K562 (cell line): Measurements from ENCODE around the gene MCL1. TPM values are rescaled to one million over a fixed set of nuclear protein-coding genes. Genes with fewer than 3 reads are reported as not detected.

Experiments
- ATAC-seq: fragments of 200-7000 bp; cut with Tn5 transposase; 3 replicates; pipeline ENCODE4 v1.9.1; 2020; ENCODE audit warnings: moderate library complexity
- BruUV-seq: library from RNA; stranded (reverse); fragments of 400-500 nt; replicated peaks from 2 replicates; lab custom pipeline; 2021; lab: Mats Ljungman, UMichigan
- CTCF ChIA-PET: fragments of 300-600 bp; formaldehyde crosslinking; extraction: SDS; loops from one replicate; lab custom pipeline; 2021; ENCODE audit warnings: low intra/inter-chr PET ratio; lab: Yijun Ruan, JAX
- POLR2A ChIA-PET: fragments of 300-600, 350-650 bp; sonication (Branson Sonifier 250); formaldehyde crosslinking; extraction: SDS; loops from one replicate; lab custom pipeline; 2021; ENCODE audit warnings: antibody characterized with exemption, inconsistent platforms; lab: Yijun Ruan, JAX
- DNase-seq, 4 experiments: peaks; one replicate each; pipeline versions ENCODE4 v3.0.0 to v3.0.0-alpha.2; 2011 to 2018; ENCODE audit warnings: low spot score in 3 of 4, mixed read lengths in 3 of 4; ENCODE audit errors: extremely low read depth in 1 of 4
- FAIRE-seq: peaks from 2 replicates; lab custom pipeline; 2011; peaks lifted over from hg19 to GRCh38; lab: Jason Lieb, UNC
- H2AFZ ChIP-seq: 2 replicates; pipeline ENCODE4 v1.6.0; 2011; ENCODE audit warnings: low read depth, low read length, control low read depth, inconsistent platforms
- H3K27ac ChIP-seq: fragments of 200-600 bp; 3 replicates; pipeline ENCODE4 v1.8.0; 2011; ENCODE audit warnings: low read depth, mild to moderate bottlenecking, control low read depth, inconsistent platforms, low read length, moderate library complexity, mixed read lengths; ENCODE audit errors: extremely low read depth
- H3K27me3 ChIP-seq, 2 experiments: fragments of 300-600 bp in 1 of 2; 2 replicates in 1 of 2; 3 replicates in 1 of 2; pipeline versions ENCODE4 v1.6.0 to v1.8.0; 2011; ENCODE audit warnings: inconsistent platforms in 2 of 2, low read length in 2 of 2, mild to moderate bottlenecking in 1 of 2, mixed read lengths in 1 of 2, moderate library complexity in 1 of 2; ENCODE audit not compliant: control insufficient read depth in 2 of 2, insufficient read depth in 2 of 2
- H3K36me3 ChIP-seq: fragments of 300-600 bp; 3 replicates; pipeline ENCODE4 v1.8.0; 2011; ENCODE audit warnings: mild to moderate bottlenecking, low read length, inconsistent platforms; ENCODE audit not compliant: control insufficient read depth, insufficient read depth
- H3K4me1 ChIP-seq, 2 experiments: fragments of 200-600 bp in 1 of 2; replicated peaks in 1 of 2; 2 replicates in 1 of 2; 3 replicates in 1 of 2; pipeline versions ENCODE4 v1.5.1 to v1.8.0; 2011; ENCODE audit warnings: inconsistent platforms in 2 of 2, low read length in 2 of 2, mild to moderate bottlenecking in 1 of 2, mixed read lengths in 1 of 2, moderate library complexity in 1 of 2; ENCODE audit not compliant: control insufficient read depth in 2 of 2, insufficient read depth in 2 of 2
- H3K4me2 ChIP-seq: 2 replicates; pipeline ENCODE4 v1.6.1; 2011; ENCODE audit warnings: low read length, control low read depth, inconsistent platforms, mixed read lengths; ENCODE audit not compliant: insufficient read depth
- H3K4me3 ChIP-seq: fragments of 200-600 bp; sonication (generic), shearing (Covaris generic); 2 replicates; pipeline ENCODE4 v1.5.1; 2016; ENCODE audit warnings: control low read depth, inconsistent platforms
- H3K79me2 ChIP-seq: fragments of 200-600 bp; 3 replicates; pipeline ENCODE4 v1.8.0; 2011; ENCODE audit warnings: low read length, inconsistent platforms; ENCODE audit not compliant: control insufficient read depth, insufficient read depth
- H3K9ac ChIP-seq, 2 experiments: 2 replicates each; pipeline versions ENCODE4 v1.6.0 to v1.6.1; 2011; ENCODE audit warnings: low read depth in 2 of 2, low read length in 2 of 2, control low read depth in 1 of 2, inconsistent platforms in 1 of 2, mild to moderate bottlenecking in 1 of 2, mixed read lengths in 1 of 2; ENCODE audit not compliant: insufficient read depth in 1 of 2
- H3K9me1 ChIP-seq: one replicate; pipeline ENCODE4 v1.6.0; 2011; ENCODE audit warnings: inconsistent platforms, mild to moderate bottlenecking, low read length, moderate library complexity; ENCODE audit not compliant: control insufficient read depth, insufficient read depth
- H3K9me3 ChIP-seq: replicated peaks from 2 replicates; pipeline ENCODE4 v1.5.1; 2011; ENCODE audit warnings: low read depth, low read length, inconsistent platforms; ENCODE audit not compliant: control insufficient read depth, insufficient read depth
- H4K20me1 ChIP-seq: replicated peaks from 2 replicates; pipeline ENCODE4 v1.6.1; 2011; ENCODE audit warnings: low read length, inconsistent platforms, mixed read lengths; ENCODE audit not compliant: control insufficient read depth, insufficient read depth
- CXXC5 ChIP-seq: fragments of 250-450 bp; sonication (Bioruptor Pico); IDR thresholded peaks from 2 replicates; pipeline ENCODE4 v1.8.0; 2022; ENCODE audit warnings: inconsistent platforms, mild to moderate bottlenecking, moderate library complexity
- MLLT1 ChIP-seq, 2 experiments: fragments of 450-650 bp; IDR thresholded peaks; 2 replicates each; pipeline ENCODE4 v1.6.1; 2016
- PTRF ChIP-seq: fragments of 450-650 bp; IDR thresholded peaks from 2 replicates; pipeline ENCODE4 v1.6.1; 2016; ENCODE audit warnings: mild to moderate bottlenecking, missing genetic modification characterization, missing compliant biosample characterization
- SETDB1 ChIP-seq: IDR thresholded peaks from one replicate; pipeline ENCODE4 v1.6.1; 2012; ENCODE audit warnings: low read length, control low read depth, inconsistent platforms
- SUPT5H ChIP-seq: fragments of 450-650 bp; IDR thresholded peaks from 2 replicates; pipeline ENCODE4 v1.6.1; 2016
- ZBTB11 ChIP-seq, 3 experiments: fragments of 200-800 bp in 1 of 3; fragments of 250-450 bp in 1 of 3; fragments of 450-650 bp in 1 of 3; sonication (Bioruptor Pico) in 1 of 3; sonication (Bioruptor generic) in 1 of 3; formaldehyde crosslinking in 1 of 3; IDR thresholded peaks; 2 replicates each; pipeline versions ENCODE4 v1.6.1 to v1.8.0; 2016 to 2022; ENCODE audit warnings: mild to moderate bottlenecking in 2 of 3, missing genetic modification characterization in 2 of 3, missing compliant biosample characterization in 1 of 3, moderate library complexity in 1 of 3
- ZNF57 ChIP-seq: fragments of 450-650 bp; formaldehyde crosslinking; IDR thresholded peaks from 2 replicates; pipeline ENCODE4 v1.4.0; 2020; ENCODE audit warnings: mild to moderate bottlenecking, moderate library complexity
- ZNF780A ChIP-seq: fragments of 250-450 bp; sonication (Bioruptor Pico); IDR thresholded peaks from 2 replicates; pipeline ENCODE4 v1.5.0; 2021; ENCODE audit warnings: mild to moderate bottlenecking
- WGBS: fragments of 100-300 bp; shearing (Covaris generic); methylation state at CpG from one replicate; pipeline ENCODE4 v1.1.6; 2016; ENCODE audit warnings: low coverage, mixed read lengths; ENCODE audit not compliant: insufficient coverage; ENCODE audit errors: missing lambda C conversion rate; 5-methylcytosine and 5-hydroxymethylcytosine counted together
- in situ Hi-C: fragments of 300-500 bp; cut with MboI; formaldehyde crosslinking; loops from 4 replicates; pipeline ENCODE4 v1.15.0; 2018; ENCODE audit warnings: inconsistent platforms, mixed read lengths
- intact Hi-C: fragments of 100-400 bp; cut with micrococcal nuclease; formaldehyde crosslinking; loops from 2 replicates; pipeline ENCODE4 v1.14.2; 2022
- polyA plus RNA-seq, 8 experiments: library from polyadenylated mRNA; depleted of rRNA in 4 of 8; stranded (reverse) in 5 of 8; unstranded in 3 of 8; fragments of >200 nt; fragmentation: Nextera tagmentation in 2 of 8; fragmentation: Illumina TruSeq in 1 of 8; extraction: Ambion mirVana in 2 of 8; extraction: Trizol in 1 of 8; gene quantifications; 2 replicates each; pipeline versions ENCODE4 v1.2.1 to v1.2.3, GENCODE V29; 2011 to 2014; ENCODE audit warnings: inconsistent platforms in 1 of 8, missing spikeins in 1 of 8
- total RNA-seq, 7 experiments: library from RNA; depleted of rRNA in 6 of 7; stranded (reverse); fragments of >200 nt in 6 of 7; fragmentation: Illumina TruSeq in 2 of 7; extraction: Trizol in 2 of 7; gene quantifications; 2 replicates each; pipeline versions ENCODE4 v1.2.1 to v1.2.3, GENCODE V29; 2011 to 2021; ENCODE audit warnings: low replicate concordance in 1 of 7
- TF ChIP-seq, protein P1 (sequence below): fragments of 450-650 bp; IDR thresholded peaks from 2 replicates; pipeline ENCODE4 v1.6.1; 2016

The MCL1 gene
- total and polyA plus RNA-seq, 9 of the 15 experiments (the other 6 are each of a cell fraction or from before 2014, with no cell fraction given): 27.1 to 224 (median 138) TPM

GRCh38 chr1:150579945-150580642, 684 bp upstream of the MCL1 start (continued):
- 0 out of 4 replicates have a peak, but pooled peaks of 1 of the 2 experiments have one; percentile 17 for TF ChIP-seq MLLT1 (IDR thresholded peaks at IDR 0.05)
- TF ChIP-seq CXXC5 (CRISPR knock-in tag): no peak; the same call in 1 of the 2 replicates
- TF ChIP-seq, protein P1, sequence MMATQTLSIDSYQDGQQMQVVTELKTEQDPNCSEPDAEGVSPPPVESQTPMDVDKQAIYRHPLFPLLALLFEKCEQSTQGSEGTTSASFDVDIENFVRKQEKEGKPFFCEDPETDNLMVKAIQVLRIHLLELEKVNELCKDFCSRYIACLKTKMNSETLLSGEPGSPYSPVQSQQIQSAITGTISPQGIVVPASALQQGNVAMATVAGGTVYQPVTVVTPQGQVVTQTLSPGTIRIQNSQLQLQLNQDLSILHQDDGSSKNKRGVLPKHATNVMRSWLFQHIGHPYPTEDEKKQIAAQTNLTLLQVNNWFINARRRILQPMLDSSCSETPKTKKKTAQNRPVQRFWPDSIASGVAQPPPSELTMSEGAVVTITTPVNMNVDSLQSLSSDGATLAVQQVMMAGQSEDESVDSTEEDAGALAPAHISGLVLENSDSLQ: no peak
- TF ChIP-seq, all 486 proteins: peak for 36

DNA sequence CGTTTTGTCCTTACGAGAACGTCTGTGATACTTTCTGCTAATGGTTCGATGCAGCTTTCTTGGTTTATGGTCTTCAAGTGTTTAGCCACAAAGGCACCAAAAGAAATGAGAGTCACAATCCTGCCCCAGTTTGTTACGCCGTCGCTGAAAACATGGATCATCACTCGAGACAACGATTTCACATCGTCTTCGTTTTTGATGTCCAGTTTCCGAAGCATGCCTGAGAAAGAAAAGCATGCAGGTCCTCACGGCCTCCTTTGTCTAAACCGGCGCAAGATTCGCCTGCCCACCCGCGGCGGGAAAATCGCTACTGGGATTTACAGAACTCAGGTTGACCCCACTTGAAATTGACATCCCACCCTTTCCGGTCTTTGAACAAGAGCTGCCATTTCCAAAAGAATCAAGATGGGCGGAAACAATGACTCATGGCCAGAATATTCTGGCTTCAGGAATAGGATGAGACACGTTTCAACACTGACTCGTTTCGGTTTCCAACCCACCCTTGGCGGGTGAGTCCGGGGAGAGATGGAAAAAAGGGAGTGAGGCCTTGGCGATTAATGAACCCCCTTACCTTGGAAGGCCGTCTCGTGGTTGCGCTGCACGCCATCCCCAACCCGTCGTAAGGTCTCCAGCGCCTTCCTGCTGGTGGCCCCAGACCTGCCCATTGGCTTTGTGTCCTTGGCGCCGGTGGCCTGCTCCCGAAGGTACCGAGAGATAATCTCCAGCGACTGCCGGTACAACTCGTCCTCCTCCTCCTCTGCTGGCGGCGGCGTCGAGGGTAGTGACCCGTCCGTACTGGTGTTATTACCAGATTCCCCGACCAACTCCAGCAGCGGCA, 919 bp downstream of the MCL1 start:
- Histone ChIP-seq H3K9ac (peak overlapping the region; percentile 97 to 100), H3K4me2 (peak overlapping the region; percentile 97), H2AFZ (no peak overlapping the region), H3K9me3 (no peaks in the 10 kb centered on the region), H3K27ac (peak overlapping the region; percentile 87), H3K9me1 (no peaks in the 10 kb centered on the region), H3K4me1 (peaks cover 10 to 19% of the 10 kb centered on the region in 2 experiments; a peak in 4 of 5 replicates), H3K36me3 (peaks cover 54% of the 10 kb centered on the region), H4K20me1 (peaks cover 46% of the 10 kb centered on the region), H3K4me3 (peak overlapping the region; percentile 98), H3K27me3 (no peaks in the 10 kb centered on the region), H3K79me2 (peaks cover 66% of the 10 kb centered on the region)
- TSS peak; percentile 34 for BruUV-seq
- in situ Hi-C loops (no loop called here), intact Hi-C loops (loop anchor here (2.0 to 5.0 kb wide), 2 partner anchors 40 to 234 kb away; no protein-coding TSS in a partner anchor)
- WGBS: under 1% methylated on average over 50 of the region's 50 CpGs
- peak; percentile 25 for ATAC-seq
- peak in 3 of 4 experiments; percentile 24 to 75 (median 30) for DNase-seq
- ChIA-PET POLR2A (interaction anchor here (0.6 to 11.0 kb wide), 25 partner anchors 8 to 428 kb away, joined by 3 to 148 read pairs (median 4); partner anchors contain the start of genes ENSA, FALEC, GOLPH3L and MINDY1), CTCF (no interaction called here)
- peak; percentile 59 for FAIRE-seq
- no peak for TF ChIP-seq ZNF780A (CRISPR knock-in tag)
- TF ChIP-seq ZBTB11 (CRISPR knock-in tag; IDR thresholded peaks at IDR 0.05): no peak
- TF ChIP-seq PTRF (tag): no peak
- TF ChIP-seq ZNF57: no peak
- no peak for TF ChIP-seq SETDB1
- peak; percentile 9; the same call in 1 of the 2 replicates for TF ChIP-seq SUPT5H
